HG02588 (cell line): ENCODE measurements around the gene CABP7.
A peak's percentile ranks its signal among the peaks of the same experiment; 100 is the strongest.
"Not testable (repeated sequence)": the region's sequence is repeated elsewhere in the genome, so short reads cannot be mapped to it uniquely, and the experiment has no call there.

ENCODE experiments used
- ATAC-seq: cut with Tn5 transposase; IDR thresholded peaks from one replicate; pipeline ENCODE4 v1.9.1; 2021; ENCODE audit warnings: mild to moderate bottlenecking, moderate library complexity; ENCODE audit not compliant: unreplicated experiment

CABP7 gene

DNA sequence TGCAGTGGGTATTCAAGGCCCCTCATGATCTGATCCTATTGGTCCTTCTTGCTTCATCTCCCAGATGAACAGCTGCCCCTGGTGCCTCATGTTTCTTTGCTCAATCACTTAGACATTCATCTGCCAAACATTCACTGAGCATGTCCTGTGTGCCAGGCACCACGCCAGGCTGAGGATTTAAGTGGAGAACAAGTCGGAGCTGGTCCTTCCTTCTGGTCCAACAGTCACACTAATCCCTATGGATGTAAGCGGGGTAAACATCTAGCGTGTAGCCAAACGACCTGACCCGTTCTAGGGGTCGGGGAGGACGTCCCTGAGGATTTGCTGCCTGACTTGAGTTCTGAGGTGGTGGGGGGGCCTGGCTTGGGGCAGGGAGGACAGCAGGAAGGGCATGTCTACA is 25.1 kb downstream of the CABP7 start:
- ATAC-seq, result no peak

DNA sequence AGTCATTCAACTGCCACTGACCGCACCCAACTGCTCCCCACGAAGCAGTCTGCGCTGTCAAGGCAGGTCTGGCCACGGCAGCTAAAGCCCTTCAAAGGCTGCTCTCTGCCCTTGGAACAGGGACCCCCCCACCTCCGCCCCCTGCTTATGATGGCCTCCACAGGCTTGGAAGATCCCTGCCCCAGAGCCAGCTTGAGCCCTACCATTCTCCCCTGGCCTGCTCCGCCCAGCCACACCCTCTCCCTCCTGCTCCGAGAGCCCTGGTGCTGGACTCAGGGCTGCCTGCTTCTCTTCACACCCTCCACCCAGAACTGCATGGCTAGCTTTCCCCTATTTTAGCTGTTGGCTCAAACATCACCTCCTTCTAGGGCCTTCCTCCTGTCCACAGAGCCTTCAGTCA is 28.0 kb downstream of the CABP7 start:
- no peak for ATAC-seq

DNA sequence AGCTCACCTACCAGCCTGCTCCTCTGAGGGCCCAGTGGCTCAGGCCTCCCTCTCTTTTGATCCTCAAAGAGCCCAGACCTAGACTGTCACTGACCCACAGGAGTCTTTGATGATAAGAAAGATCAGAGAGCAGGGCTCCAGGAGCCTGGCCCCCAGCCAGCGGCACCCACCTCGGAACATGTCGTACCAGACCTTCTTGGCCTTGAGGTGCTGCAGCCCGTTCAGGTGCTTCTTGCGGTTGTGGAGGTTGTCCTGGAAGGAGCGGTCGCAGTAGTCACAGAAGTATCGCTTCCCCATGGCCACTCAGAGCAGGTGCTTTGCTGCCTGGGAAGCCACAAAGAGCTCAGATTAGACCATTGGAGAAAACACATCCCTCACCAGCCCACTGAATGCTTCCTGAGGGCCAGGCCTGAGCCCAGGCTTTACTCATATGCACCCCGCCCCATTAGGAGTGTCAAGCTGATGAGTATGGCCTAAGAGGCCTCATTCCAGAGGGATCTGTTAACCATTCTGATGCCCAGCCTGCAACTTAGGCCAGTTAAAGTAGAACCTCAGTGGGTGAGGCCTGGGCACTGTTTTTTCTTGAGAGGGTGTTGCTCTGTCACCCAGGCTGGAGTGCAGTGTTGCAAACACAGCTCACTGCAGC is 28.6 kb downstream of the CABP7 start:
- ATAC-seq, result no peak

DNA sequence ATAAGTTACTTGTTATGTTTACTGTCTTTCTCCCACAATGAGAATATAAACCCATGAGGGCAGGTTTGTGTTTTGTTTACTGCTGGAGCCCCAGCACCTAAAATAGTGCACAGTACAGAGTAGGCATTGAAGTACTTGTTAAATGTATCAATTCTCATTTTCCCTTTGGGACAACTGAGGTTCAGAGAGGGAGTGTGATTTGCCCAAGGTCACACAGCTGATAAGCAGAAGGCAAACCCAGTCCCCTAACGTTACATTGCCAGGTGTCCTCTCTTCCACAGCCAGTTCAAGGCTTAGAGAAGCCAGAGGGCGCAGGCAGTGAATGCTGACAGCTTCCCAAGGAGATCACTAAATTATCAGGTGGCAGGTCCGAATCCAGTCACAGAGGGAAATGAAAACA is 30.2 kb downstream of the CABP7 start:
- no peak for ATAC-seq

DNA sequence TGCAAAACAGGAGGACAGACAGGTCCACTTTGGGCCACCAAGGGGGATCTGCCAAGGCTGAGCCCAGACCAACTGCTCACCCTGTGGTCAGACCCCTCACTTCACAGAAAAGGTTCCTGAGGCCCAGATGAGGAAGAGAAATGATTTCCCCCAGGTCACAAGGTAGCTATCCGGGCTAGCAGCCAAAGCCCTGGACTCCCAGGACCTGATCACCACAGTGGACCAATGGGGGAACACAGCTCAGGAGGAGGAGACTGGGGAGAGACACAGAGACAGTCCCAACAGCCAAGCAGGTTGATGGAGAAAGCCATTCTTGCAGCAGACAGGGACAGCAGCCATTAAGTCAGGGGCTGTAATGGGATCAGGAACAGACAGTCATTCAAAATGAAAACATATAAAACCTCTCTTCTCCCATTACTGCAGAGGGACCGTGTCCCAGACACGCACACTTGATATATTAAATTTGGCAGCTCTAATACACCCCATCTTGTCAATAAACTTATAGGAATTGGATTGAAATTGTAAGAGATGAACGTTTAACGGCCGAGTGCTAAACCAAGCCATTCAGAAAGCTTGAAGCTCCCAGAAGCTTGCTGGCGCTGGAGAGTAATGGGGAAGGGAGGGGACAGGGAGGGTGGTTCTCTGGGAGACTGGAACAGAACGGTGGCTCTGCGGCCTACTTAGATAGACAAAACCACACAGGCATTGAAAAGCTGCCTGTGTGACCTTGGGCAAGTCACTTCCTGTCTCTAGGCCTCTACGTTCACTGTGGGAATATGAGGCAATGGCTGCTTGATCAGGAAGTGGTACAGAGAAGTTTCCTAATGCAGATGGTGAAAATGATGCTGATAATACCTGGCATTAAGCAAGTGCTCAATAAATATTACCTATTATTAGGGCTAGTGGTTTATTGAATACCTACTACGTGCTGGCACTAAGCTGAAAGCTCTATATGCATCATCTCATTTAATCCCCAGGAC is 31.0 kb downstream of the CABP7 start:
- no peak for ATAC-seq

DNA sequence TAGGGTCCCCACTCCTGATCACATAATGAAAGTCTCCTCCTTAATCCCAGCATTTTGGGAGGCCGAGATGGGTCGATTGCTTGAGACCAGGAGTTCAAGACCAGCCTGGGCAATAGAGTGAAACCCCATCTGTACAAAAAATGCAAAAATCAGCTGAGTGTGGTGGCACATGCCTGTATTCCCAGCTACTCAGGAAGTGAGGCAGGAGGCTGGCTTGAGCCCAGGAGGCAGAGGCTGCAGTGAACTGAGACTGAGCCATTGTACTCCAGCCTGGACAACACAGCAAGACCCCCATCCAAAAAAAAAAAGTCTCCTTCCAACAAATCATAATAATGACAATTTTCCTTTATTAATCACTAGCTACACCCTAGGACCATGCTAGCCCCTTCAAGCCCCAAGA is 31.9 kb downstream of the CABP7 start:
- no peak for ATAC-seq

DNA sequence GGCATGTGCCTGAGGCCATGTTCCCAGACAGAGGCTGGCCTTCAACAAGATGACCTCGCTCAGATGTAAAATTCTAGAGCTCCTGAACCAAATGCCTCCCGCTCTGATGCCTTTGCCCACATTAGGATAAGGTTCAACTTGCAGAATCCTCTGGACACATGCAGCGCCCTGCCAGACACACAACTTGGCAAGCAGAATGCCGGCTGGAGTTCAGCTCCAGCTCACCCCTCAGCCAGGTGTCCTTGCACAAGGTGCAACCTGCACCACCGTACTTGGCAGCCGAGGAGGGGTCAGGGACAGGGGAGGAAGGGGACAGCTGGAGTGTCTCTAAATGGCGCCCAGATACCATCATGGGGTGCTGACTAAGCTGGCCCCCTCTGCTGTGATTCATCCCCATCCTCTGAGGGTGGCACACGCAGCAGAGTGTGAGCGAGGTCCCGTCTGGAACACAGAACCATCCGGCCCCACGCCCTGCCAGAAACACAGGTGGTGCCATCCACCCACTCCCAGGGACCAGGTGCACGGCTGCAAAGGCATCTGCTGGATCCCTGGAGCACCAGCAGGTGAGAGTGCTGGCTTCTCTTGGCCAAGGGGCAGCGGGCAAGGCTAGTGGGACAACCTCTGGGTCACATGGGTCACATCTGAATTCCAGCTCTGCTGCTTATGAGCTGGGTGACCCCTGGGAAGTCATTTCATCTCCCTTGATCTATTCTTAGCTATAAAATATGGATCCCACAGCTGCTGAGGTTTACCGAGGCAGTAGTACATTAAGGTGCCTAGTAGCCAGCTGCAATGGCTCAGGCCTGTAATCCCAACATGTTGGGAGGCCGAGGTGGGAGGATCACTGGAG is 34.2 kb downstream of the CABP7 start:
- ATAC-seq, result no peak

DNA sequence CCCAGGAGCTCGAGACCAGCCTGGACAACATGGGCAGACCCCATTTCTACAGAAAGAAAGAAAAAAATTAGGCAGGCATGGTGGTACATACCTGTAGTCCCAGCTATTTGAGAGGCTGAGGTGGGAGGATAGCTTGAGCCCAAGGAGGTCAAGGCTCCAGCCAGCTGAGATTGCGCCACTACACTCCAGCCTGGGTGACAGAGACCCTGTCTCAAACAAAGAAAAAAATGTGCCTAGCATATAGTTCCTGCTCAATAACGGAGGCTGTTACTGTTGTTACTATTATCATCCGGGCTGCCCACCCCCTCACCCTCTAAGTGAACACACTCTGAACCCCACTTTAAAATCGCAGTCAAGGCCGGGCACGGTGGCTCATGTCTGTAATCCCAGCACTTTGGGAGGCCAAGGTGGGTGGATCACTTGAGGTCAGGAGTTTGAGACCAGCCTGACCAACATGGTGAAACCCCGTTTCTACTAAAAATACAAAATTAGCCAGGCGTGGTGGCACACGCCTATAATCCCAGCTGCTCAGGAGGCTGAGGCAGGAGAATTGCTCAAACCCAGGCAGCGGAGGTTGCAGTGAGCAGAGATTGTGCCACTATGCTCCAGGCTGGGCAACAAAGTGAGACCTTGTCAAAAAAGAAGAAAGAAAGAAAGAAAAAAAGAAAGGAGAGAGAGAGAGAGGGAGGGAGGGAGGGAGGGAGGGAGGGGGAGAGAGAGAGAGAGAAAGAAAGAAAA is 35.0 kb downstream of the CABP7 start:
- ATAC-seq, result not testable (repeated sequence)

DNA sequence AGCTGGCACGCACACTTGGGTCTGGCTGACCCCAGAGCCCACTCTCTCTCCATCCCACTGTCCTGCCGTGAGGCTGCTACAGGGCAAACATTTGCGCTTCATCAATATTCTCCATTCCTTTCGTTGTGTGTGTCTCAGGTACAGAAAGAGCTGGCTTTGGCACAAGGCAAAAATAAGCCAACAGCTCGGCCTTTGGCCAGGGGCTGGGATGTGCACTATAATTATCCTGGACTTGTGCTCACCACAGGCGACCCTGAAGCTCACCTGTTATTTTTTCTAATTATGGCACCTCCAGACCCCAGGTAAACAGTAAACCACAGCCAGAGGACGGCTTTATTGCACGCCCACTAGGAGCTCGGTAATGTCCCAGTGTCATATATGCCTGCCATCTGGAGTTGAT is 36.1 kb downstream of the CABP7 start:
- no peak for ATAC-seq

DNA sequence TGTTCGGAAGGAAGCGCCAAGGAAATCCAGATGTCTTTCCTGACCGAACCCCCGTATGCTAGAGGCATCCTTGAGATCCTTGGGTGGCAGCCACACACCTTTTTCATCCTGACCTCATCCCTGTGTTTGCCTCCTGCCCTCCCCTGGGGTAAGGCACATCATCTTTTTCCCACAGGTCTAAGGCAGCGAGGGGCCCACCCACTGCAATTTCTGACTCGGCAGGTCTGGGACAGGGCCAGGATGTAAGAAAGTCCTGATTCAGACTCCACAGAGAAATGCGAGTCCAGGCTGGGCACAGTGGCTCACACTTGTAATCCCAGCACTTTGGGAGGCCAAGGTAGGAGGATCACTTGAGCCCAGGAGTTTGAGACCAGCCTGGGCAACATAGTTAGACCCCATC is 36.5 kb downstream of the CABP7 start:
- ATAC-seq, result no peak

DNA sequence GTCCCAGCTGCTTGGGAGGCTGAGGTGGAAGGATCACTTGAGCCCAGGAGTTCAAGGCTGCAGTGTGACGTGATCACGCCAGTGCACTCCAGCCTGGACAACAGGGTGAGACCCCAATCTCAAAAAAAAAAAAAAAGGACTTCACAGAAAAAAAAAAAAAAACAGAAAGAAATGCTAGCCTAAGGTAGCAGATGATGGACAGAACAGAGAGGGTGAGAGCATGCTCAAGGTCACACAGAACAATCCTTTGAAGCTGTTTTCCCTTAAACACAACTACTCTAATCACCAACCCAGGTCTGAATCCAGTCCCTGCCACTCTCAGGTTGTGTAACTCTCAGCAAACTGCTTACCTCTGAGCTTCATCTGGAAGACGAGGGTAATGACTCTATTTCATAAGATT is 37.3 kb downstream of the CABP7 start:
- ATAC-seq, result no peak

DNA sequence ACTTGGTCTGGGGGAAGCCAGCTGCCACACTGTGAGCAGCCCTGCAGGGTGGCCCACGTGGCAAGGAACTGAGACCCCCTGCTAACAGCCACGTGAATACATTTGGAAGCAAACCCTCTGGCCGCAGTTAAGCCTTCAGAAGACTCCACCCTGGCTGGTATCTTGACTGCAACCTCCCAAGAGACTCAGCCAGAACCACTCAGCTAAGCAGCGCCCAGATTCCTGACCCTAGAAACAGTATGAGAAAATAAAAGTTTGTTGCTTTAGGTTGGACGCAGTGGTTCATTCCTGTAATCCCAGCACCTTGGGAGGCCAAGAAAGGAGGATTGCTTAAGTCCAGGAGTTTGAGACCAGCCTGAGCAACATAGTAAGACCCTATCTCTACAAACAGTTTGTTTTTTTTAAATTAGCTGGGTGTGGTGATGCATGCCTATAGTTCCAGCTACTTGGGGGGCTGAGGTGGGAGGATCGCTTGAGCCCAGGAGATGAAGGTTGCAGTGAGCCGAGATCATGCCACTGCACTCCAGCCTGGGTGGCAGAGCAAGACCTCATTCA is 38.3 kb downstream of the CABP7 start:
- no peak for ATAC-seq

DNA sequence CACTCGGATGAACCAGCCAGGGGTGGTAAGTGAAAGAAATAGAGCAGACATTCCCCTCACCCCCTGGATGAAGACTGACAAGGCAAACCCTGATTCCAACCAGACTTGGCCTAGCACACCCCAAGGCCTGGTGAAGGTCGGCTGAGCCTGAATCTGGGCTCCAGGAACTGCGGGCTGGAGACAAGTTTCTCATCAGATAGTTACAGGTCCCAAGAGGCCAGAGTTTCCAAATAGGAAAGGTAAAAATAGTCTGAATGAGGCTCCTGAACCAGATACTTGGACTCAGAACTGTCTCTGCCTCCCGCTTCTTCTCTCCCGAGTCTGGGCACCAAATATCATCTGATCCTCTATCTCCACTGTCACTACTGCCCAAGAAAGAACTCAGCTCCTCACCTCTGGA is 39.2 kb downstream of the CABP7 start:
- no peak for ATAC-seq

DNA sequence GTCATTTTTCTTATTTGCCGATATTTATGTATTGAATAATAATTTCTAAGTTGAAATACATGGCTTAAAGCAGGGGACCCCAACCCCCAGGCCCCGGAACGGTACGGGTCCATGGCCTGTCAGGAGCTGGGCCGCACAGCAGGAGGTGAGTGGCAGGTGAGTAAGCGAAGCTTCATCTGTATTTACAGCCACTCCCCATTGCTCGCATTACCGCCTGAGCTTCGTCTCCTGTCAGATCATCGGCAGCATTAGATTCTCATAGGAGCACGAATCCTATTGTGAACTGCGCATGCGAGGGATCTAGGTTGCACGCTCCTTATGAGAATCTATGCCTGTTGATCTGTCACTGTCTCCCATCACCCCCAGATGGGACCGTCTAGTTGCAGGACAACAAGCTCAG is 42.5 kb downstream of the CABP7 start:
- ATAC-seq, result no peak

DNA sequence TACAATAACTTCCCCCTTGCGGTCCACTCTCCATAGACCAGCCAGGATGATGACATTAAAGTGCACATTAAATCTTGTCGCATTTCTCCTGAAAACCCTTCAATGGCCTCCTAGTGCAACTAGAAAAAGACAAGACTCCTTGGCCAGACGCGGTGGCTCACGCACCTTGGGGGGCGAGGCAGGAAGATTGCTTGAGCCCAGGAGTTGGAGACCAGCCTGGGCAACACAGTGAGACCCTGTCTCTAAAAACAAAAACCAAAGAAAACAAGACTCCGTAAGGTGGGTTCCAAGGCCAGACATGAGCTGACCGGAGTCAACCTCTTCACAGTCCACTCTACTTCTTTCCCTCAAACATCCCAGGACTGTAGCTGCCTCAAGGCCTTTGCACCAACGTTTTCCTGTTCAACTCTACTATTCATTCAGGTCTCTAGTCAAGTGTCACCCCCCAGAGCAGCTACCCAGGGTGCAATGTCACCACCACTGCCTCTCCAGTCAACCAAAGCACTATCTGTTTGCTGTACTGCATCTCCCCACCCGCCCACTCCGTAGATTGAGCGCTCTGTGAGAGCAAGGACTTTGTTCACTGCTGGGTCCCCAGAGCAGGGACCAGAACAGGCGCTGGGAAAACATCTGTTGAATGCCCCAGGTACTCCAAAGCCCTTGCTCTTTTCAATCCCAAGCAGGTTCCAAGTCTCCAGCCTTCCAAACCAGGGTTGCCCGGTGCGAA is 46.3 kb downstream of the CABP7 start:
- peak; percentile 13 for ATAC-seq

DNA sequence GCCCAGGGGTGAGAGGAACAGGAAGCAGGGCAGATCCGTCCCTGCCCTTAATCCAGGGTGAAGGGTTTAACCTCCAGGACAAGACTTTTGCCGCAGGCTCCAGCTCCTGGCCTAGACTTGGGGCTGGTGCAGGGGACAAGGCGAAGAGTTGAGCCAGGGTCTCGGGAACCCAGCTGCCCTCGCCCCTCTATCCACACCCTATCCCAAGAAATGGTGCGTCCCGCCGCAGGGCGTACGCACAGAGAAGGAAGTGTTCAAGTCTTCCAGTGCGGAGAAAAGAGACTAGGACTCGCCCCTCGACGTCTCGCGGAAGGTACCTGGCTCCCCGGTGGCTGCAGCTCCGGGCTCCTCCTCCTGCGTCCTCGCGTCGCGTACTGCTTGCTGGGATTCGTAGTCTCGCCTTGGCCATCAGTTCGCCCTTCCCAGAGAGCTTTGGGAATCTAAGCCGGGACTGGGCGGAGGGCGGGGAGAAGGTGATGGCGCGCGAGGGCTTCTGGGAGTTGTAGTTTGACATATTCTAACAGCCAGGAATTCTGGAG is 46.9 kb downstream of the CABP7 start, which contains the start of gene ZMAT5:
ZMAT5 (minus strand) TSS at position 376 of the 539 bp plus-strand sequence. CDS start 18,463 bp downstream, outside the sequence.
- peak; percentile 85 for ATAC-seq

DNA sequence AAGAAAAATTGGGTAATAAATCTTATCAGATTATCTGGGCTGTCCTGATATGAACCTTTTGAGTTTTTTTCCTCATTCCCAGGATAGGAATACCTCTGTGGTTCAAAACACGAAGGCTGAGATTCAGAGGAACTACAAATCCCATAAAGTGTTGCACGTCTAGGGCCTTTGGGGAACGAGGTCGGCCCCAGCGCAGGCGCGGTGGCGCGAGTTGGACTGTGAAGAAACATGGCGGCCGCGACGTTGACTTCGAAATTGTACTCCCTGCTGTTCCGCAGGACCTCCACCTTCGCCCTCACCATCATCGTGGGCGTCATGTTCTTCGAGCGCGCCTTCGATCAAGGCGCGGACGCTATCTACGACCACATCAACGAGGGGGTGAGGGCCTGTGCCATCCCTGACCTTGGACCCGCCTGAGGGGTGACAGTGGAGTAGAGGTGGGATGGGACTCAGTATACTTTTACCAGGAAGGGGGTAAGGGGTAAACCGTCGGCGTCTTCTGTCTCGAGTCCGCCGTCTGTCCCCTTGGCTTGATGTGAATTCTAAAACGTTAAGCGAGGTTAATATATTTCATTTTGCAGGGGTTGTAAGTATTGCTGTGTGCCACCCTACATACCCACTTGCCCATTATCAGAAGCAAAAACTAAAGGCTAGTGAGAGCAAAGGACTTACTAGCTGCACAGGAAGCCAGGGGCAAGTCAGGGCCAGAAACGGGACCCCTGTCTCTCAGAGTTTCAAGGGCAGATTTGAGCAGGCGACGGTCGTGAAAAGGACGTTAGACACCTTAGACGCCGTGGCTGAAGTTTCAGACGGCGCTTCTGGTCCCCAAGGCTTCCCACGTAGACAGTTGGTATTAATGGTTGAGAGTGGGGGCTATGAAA is 47.6 kb downstream of the CABP7 start, which contains the start of gene UQCR10:
UQCR10 (plus strand) TSS at position 199 of the 881 bp plus-strand sequence; CDS start at position 229, 30 bp downstream.
- ATAC-seq, result peak; percentile 62

DNA sequence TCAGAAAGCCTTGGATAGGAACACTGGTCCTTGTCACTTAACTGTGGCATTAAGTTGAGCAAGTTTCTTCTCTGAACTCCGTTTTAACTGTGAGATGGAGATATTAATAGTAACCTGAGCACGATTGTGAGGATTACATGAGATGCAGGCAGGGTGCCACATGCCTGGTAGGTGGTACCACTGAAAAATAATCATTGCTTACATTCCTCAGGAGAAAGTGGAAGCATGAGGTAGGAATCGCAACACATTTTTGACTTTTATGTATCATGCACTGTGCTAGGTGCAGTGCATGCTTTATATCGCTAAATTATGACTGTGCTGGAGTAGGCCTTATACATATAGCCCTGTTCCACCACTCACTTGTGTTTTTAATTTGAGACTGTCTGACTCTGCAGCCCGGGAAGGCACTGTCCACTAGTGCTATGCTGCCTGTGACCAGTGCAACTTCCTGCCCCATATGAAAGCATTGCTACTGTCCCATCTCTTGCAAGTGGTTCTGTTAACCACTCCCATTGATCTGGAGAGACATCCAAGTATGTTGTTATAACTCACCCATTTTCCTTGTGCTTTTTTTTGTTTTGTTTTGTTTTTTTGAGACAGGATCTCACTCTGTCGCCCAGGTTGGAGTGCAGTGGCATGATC is 48.4 kb downstream of the CABP7 start:
- ATAC-seq, result no peak
